Measurements from ENCODE around the gene IL21R. TPM values are rescaled to one million over a fixed set of nuclear protein-coding genes. Genes with fewer than 3 reads are reported as not detected.
A peak's percentile ranks its signal among the peaks of the same experiment; 100 is the strongest.

Gene IL21R
- polyA plus RNA-seq, 12 donors, result 0.16 to 1.1 (median 0.37) TPM; not detected in 2

DNA sequence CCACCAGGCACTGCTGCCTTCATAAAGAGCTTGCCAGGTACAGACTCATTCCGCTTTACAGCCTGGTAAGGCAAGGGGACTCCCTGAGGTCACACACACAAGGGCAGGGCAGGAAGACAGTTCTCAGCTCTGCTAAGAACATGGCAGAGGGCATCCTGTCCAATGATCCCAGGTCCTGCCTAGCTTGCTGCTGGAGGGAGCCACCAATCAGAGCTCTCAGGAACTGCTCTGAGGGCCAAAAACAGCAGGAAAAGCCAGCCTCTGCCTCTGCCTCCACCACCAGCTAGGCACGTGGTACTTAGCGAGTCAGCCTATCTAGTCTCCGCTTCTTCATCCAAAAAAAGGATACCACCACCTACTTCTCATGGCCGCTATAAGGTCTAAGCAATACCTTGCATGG lies 81.7 kb downstream of the IL21R start:
- DNase-seq, result no peak

DNA sequence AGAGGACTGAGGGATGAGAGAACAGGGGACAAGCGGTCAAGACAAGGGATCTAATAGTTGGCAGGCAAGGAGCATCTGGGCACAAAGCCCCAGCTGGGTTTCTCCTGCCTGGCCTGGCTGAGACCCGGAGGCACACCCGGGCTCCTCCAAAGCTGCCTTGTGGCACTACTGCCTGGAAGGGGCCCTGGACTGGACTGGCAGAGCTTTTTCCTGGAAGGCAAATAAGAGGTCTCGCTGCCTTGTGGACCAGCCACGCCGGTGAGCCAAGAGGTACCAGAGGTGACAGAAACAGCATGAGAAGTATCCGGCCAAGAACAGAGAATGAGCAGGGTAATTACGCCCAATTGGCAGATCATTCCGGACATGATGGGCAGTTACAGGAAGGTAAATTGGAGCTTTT lies 83.2 kb downstream of the IL21R start:
- no peak for DNase-seq

DNA sequence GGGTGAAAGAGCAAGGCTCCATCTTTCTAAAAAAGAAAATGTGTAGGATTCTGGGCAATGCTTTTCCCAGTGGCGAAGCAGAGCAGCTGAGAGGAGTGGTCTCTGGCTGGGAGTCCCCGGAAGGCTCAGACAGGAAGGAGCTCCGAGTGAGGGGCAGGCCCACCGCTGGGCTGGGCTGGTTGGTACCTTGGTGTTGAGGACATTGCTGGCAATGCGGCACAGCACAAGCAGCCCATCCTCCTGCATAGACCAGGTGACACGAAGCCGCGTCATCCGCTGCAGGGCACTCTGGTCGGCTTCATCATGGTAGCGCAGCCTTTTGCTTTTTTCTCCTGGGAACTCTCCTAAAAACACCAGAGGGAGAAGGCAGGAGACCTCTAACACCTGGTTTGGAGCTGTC lies 83.8 kb downstream of the IL21R start:
- no peak for DNase-seq

DNA sequence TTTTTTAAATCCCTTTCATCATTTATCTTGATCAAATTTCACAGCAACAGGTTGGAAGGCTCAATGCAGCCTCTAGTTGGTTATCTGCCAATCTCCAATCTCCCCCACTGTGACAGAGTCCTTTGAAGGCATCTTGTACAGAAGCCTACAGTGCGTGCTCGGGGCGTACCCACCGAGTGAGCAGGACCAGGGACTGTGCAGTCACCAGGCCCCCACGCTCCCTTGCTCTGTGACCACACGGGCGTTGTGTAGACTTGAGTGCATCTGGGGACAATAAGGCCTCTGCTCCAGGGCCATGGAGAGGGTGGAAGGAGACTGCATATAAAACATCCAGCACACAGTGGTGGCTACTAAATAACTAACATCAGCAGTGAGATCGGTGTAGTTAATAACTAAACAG lies 84.4 kb downstream of the IL21R start:
- DNase-seq, result no peak

DNA sequence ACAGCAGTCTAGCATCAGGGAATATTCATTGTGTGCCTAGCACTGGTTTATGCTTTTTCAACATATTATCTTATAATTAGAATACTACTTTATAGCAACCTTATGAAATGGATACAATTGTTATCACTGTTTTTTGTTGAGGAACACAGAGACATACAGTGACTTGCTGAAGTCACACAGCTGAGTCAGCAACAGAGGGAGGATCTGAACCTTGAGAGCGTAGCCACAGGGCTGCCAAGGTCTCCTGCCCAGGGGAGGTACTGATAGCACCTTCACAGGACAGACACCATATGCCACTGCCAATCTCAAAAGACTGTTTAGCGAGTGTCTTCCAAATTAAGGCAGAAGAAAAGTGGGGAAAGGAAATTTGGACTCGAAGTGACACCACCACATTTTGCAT lies 84.8 kb downstream of the IL21R start:
- DNase-seq, result no peak

DNA sequence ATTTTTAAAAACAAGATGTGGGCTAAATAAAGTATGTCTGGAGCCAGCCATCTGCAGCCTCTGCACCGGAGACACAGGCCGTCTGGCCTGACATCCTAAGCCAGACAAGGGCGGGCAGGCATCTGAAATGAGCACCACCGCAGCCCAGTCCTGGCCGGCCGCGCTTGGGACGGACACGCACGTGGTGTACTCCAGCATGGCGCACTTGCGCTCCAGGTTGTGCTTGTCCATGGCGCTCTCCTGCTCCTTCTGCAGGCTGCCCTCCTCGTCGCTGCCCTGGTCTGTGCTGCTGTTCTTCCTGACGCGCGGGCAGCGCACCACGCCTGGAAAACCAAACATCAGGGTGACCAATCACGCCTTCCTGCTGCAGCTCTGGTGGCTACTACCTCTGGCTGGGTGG lies 87.4 kb downstream of the IL21R start:
- DNase-seq, result no peak

DNA sequence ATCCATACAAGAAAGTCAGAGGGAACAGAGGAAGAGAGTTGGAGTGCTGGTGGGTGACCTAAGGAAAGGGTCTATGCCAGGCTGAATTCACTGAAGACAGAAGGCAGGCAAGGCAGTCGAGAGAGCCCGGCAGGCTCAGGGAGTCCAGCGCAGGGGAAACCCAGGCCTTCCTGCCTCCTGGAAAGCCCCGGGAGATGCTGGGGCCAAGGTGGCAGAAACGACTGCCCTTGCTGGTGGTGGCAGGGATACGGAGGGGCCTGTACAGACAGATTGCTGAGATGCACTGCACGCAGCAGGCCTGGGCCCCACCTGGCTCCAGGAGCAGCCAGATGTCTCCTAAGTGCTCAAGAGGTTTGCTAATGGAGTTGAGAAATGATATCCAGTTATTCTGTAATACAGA lies 87.9 kb downstream of the IL21R start:
- no peak for DNase-seq

DNA sequence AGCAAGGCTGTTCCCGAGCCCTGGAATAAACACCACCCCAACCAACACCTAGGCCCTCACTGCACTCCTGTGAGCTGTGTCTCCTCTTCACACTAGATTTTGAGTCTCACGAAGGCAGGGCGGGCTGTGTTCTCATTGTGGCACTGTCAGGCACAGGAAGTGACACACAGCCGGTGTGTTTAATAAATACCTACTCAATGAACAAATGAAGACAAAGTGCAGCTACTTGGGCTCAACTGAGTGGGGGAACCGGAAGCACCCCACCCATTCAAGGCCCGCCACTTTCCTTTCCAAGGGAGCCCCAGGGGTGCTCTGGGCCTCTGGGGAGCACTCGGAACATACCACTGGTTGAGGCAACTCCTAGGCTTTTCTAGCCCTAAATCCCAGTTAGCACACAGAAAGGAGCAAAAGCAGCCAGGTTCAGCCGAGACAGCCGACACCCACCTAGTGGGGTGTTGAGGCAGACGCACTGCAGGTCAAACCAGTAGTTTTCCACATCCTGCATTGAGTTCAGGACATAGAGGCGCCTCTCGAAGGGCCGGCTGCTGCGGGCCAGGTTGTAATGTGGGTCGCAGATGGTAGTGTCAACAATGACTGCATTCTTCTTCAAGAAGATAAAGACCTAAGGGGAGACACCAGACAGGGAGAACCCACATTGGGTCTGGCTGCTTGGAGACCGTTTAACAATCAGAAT lies 90.1 kb downstream of the IL21R start:
- DNase-seq, result no peak

DNA sequence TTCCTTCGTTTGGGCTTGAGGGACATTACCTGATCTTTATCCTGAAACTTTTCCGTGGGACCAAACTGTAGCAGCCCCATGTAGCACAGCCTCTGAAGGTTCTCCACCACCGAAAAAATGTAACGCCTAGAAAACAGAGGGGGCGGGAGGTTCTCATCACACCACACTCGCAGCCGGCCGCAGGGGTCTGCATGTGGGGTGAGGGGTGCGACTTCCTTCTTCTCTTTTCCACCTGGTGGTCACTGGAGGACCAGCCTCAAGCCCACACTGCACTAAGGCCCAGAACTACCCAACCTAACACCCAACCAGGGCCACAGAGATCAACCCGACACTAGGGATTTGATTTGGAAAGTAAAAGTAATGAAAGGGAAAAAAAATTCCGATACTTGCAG lies 90.6 kb downstream of the IL21R start:
- no peak for DNase-seq

DNA sequence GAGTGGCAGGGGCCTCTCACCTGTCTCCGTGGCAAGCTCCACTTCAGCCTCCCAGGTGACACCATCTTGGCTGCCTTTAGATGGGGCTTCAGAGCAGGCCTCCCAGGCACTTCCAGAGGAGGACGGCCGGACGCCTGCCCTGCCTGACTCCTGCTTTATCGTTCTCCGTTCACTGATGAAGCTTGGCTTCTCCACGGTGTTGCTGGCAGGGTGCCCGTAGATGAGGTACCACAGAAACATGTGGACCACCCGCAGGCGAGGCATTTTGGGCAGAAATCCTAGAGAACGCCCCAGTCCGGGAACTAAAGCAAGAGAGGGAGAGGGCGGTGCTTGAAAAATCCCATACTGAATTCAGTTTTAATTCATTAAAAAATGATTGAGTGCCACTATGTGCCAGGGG lies 93.2 kb downstream of the IL21R start:
- peak; percentile 35 for DNase-seq

DNA sequence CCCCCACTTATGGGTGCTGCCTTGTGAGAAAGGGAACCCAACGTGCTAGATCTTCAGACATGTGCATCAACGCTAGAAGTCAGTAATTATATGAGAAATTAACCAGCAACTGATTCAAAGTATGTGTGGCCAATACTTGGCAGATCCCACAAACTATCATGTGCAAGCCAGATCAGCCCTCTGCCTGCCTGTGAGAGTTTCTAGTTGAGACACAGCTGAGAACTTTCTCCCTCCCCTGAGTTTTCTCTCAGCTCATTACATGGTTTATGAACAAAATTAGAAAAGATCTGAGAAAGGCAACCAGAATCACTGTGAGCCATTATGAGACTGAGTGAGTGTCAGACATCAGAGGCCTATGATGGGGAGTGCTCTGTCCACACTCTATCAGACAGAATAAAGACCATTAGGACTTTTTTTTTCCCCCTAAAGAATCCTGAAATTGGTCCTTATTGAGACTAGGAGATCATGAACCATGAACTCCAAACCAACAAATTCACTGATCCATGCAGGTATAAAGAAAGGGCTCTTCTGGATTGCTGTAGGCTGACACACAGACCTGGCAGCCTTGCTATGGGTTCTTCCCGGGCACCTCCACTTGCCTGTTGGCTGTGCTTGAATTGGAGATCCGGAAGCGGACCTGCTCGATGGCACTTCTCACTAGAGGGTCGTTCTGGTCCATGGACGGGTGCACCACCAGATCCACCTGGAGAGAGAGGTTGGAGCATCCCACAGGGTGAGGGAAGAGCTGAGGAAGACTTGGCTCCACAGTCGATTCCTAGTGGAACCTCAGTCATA lies 96.3 kb downstream of the IL21R start:
- no peak for DNase-seq

DNA sequence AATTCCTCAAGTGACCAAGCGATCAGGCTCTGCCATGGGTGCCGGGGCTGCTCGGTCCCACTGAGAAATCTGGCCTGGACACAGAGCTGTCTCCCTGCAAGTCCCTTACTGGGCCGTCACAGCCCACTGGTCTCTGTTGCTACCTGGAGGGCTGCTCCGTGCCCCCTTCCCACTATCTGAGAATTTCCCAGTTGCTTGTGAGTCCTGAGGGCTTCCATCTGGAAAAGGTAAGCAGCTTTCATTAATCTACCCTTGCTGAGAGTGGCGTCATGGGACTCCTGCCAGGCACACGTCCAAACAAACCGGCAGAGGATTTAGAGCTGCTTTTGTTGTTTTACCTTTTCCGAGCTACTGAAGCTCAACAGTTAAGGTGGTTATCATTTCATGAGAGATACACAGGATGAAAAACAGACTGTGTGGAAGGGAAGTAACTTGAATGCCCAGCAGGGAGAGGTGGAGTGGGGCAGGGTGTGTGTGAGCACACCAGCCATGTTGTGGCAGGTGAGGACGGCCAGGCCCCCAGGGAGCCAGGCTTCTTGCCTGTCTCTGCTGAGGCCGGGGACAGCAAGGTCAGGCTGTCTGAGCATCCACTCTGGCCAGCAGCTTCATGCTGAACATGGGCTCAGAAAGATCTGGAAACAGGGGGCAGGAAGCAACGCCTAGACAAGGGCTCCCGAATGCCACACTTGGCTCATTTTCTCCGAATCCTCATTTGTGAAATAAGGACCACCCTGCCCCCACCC lies 97.1 kb downstream of the IL21R start:
- DNase-seq, result no peak

DNA sequence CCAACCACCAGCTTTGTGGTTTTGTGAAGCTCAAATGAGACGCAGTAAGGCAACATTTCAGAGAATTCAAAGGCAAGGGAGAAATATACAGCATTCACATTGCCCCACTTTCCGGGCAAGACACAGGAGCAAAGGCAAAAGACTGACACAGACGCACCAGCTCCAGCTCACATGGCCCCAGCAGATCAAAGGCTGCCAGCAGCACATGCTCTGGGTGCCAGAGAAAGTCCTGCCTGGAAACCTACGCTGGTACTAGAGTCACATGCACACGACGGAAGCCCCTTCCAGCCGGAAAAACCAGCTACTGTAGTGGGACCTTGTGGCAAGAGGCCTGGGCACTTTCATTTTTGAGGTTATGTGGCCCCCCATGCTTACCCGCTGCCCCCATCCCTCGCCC lies 97.7 kb downstream of the IL21R start:
- DNase-seq, result no peak

DNA sequence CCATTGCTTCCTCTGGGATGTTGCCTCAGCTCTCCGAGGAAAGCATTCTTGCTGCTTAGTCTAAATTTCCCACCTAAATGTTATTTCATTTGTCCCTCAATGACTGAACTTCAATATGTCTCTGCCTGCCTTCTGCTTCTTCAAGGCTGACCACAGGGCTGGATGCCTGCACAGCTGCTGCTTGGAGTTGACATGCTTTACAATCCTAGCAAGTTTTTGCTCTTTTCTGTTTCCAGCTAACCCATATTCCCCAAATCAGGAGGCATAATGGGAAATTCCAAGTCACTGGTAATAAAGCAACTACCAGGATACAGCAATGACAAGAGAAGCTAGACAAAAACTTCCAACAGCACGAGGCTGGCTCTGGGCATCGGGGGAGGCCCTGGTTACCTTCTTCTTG lies 98.8 kb downstream of the IL21R start:
- DNase-seq, result no peak

Other genes with a start within 250 kb of the IL21R start
- 10 to 100 TPM in 1 of 12 donors, 1 to 10 TPM in 10, not detected in 1; 4.1 to 21.3 (median 5.9) TPM for gene KDM8, start 198.6 kb upstream of the IL21R start, polyA plus RNA-seq (ENCODE audit: insufficient read length in 12 of 12)
- 100 to 1,000 TPM in 1 of 12 donors, 10 to 100 TPM in 10, not detected in 1; 41.9 to 190 (median 51.5) TPM for gene NSMCE1, start 133.4 kb upstream of the IL21R start, polyA plus RNA-seq (ENCODE audit: insufficient read length in 12 of 12)
- gene IL4R, start 88.2 kb upstream of the IL21R start, polyA plus RNA-seq (ENCODE audit: insufficient read length in 12 of 12), result 10 to 100 TPM in 9 of 12 donors, 1 to 10 TPM in 2, not detected in 1; 8.6 to 39.4 (median 13.2) TPM
- 10 to 100 TPM in 11 of 12 donors, not detected in 1; 23.4 to 72.1 (median 43.2) TPM for gene GTF3C1, start 147.7 kb downstream of the IL21R start, polyA plus RNA-seq (ENCODE audit: insufficient read length in 12 of 12)
- 10 to 100 TPM in 1 of 12 donors, 1 to 10 TPM in 10, not detected in 1; 4.0 to 12.8 (median 8.1) TPM for gene KATNIP, start 148.0 kb downstream of the IL21R start, polyA plus RNA-seq (ENCODE audit: insufficient read length in 12 of 12)